GM12878 (cell line): ENCODE measurements around the gene CPA4. TPM values are rescaled to one million over a fixed set of nuclear protein-coding genes. Genes with fewer than 3 reads are reported as not detected.

Source experiments
- ATAC-seq: fragments of 200-7000 bp; cut with Tn5 transposase; 3 replicates; pipeline ENCODE4 v1.9.1; 2020; ENCODE audit warnings: mild to moderate bottlenecking, moderate library complexity
- BruUV-seq: library from RNA; stranded (reverse); fragments of 400-500 nt; replicated peaks from 2 replicates; lab custom pipeline; 2021; lab: Mats Ljungman, UMichigan
- CTCF ChIA-PET: fragments of 300-600 bp; sonication (Branson Sonifier 250); formaldehyde crosslinking; extraction: SDS; loops from one replicate; lab custom pipeline; 2021; ENCODE audit warnings: inconsistent platforms; lab: Yijun Ruan, JAX
- POLR2A ChIA-PET: fragments of 350-600 bp; formaldehyde crosslinking; extraction: SDS; loops from one replicate; lab custom pipeline; 2021; ENCODE audit warnings: inconsistent platforms; lab: Charles Lee
- RAD21 ChIA-PET: fragments of 300-600 bp; sonication (Branson Sonifier 250); formaldehyde crosslinking; loops from one replicate; lab custom pipeline; 2023; ENCODE audit warnings: antibody characterized with exemption; ENCODE audit not compliant: unreplicated experiment; lab: Charles Lee
- SMC1A ChIA-PET: fragments of 300-600 bp; sonication (Branson Sonifier 250); formaldehyde crosslinking; loops from one replicate; lab custom pipeline; 2023; ENCODE audit not compliant: unreplicated experiment, uncharacterized antibody; lab: Charles Lee
- DNase-seq: peaks from one replicate; pipeline ENCODE4 v3.0.0-alpha.2; 2011; ENCODE audit warnings: low read depth, low spot score
- FAIRE-seq: peaks from 3 replicates; lab custom pipeline; 2011; peaks lifted over from hg19 to GRCh38; lab: Jason Lieb, UNC
- H2AFZ ChIP-seq: 2 replicates; pipeline ENCODE4 v1.6.0; 2011; ENCODE audit warnings: low read depth, low read length, control low read depth; ENCODE audit not compliant: control insufficient read depth
- H3K27ac ChIP-seq: 2 replicates; pipeline ENCODE4 v1.5.1; 2011; ENCODE audit warnings: control low read depth; ENCODE audit not compliant: control insufficient read depth, insufficient read depth
- H3K27me3 ChIP-seq, 2 experiments: replicated peaks in 1 of 2; 2 replicates each; pipeline versions ENCODE4 v1.6.0 to v1.6.1; 2011; ENCODE audit warnings: low read length in 1 of 2; ENCODE audit not compliant: control insufficient read depth in 2 of 2, insufficient read depth in 2 of 2
- H3K36me3 ChIP-seq, 2 experiments: 2 replicates each; pipeline ENCODE4 v1.5.1; 2011; ENCODE audit warnings: low read length in 1 of 2; ENCODE audit not compliant: control insufficient read depth in 2 of 2, insufficient read depth in 2 of 2
- H3K4me1 ChIP-seq: 2 replicates; pipeline ENCODE4 v1.6.1; 2011; ENCODE audit warnings: mild to moderate bottlenecking, low read length, moderate library complexity, mixed read lengths; ENCODE audit not compliant: control insufficient read depth, insufficient read depth
- H3K4me2 ChIP-seq: 2 replicates; pipeline ENCODE4 v1.6.0; 2011; ENCODE audit warnings: control low read depth; ENCODE audit not compliant: control insufficient read depth, insufficient read depth
- H3K4me3 ChIP-seq: fragments of 200-600 bp; sonication (generic); 2 replicates; pipeline ENCODE4 v1.5.1; 2016
- H3K79me2 ChIP-seq: 2 replicates; pipeline ENCODE4 v1.6.0; 2011; ENCODE audit warnings: low read length; ENCODE audit not compliant: control insufficient read depth, insufficient read depth
- H3K9ac ChIP-seq: 2 replicates; pipeline ENCODE4 v1.8.0; 2011; ENCODE audit warnings: low read length, control low read depth, mixed read lengths; ENCODE audit not compliant: control insufficient read depth, insufficient read depth
- H3K9me3 ChIP-seq: replicated peaks from 3 replicates; pipeline ENCODE4 v1.5.1; 2011; ENCODE audit warnings: mild to moderate bottlenecking, low read length; ENCODE audit not compliant: control insufficient read depth, insufficient read depth
- H4K20me1 ChIP-seq: 2 replicates; pipeline ENCODE4 v1.6.0; 2011; ENCODE audit not compliant: control insufficient read depth, insufficient read depth
- BRCA1 ChIP-seq: IDR thresholded peaks from 2 replicates; pipeline ENCODE4 v1.6.1; 2011; ENCODE audit warnings: low read depth, low read length, improper control_type of control experiment
- ESRRA ChIP-seq: IDR thresholded peaks from 2 replicates; pipeline ENCODE4 v1.6.1; 2012; ENCODE audit warnings: mild to moderate bottlenecking, low read length, improper control_type of control experiment
- NFIC ChIP-seq: IDR thresholded peaks from 2 replicates; pipeline ENCODE4 v1.6.1; 2012; ENCODE audit warnings: low read depth, mild to moderate bottlenecking, inconsistent platforms, low read length, moderate library complexity
- NR2C2 ChIP-seq: IDR thresholded peaks from 2 replicates; pipeline ENCODE4 v1.6.1; 2011; ENCODE audit warnings: borderline replicate concordance, low read depth; ENCODE audit not compliant: control insufficient read depth, insufficient read length
- SIN3A ChIP-seq: IDR thresholded peaks from 2 replicates; pipeline ENCODE4 v1.6.1; 2012; ENCODE audit warnings: low read depth, low read length, improper control_type of control experiment
- SIX5 ChIP-seq: IDR thresholded peaks from 2 replicates; pipeline ENCODE4 v1.6.1; 2011; ENCODE audit warnings: mild to moderate bottlenecking, low read depth, low read length, moderate library complexity; ENCODE audit not compliant: severe bottlenecking
- SPI1 ChIP-seq: IDR thresholded peaks from 2 replicates; pipeline ENCODE4 v1.6.1; 2011; ENCODE audit warnings: low read depth, mild to moderate bottlenecking, low read length, moderate library complexity, borderline replicate concordance; ENCODE audit not compliant: insufficient read depth
- TCF3 ChIP-seq: IDR thresholded peaks from 2 replicates; pipeline ENCODE4 v1.6.1; 2012; ENCODE audit warnings: low read depth, mild to moderate bottlenecking, low read length, borderline replicate concordance; ENCODE audit not compliant: insufficient read depth
- YY1 ChIP-seq: IDR thresholded peaks from 2 replicates; pipeline ENCODE4 v1.6.1; 2011; ENCODE audit warnings: low read depth, mild to moderate bottlenecking, low read length
- ZNF207 ChIP-seq: fragments of 450-650 bp; IDR thresholded peaks from 2 replicates; pipeline ENCODE4 v1.6.1; 2014; ENCODE audit warnings: antibody characterized with exemption, mild to moderate bottlenecking, borderline replicate concordance
- ZNF592 ChIP-seq: fragments of 450-650 bp; IDR thresholded peaks from 2 replicates; pipeline ENCODE4 v1.6.1; 2017; ENCODE audit warnings: mild to moderate bottlenecking, moderate library complexity
- WGBS: methylation state at CpG from one replicate; pipeline ENCODE4 v1.1.6; 2016; ENCODE audit warnings: low lambda C conversion rate; ENCODE audit not compliant: insufficient replicate concordance, insufficient coverage; ENCODE audit errors: missing lambda C conversion rate; 5-methylcytosine and 5-hydroxymethylcytosine counted together
- in situ Hi-C: fragments of 300-500 bp; cut with MboI; formaldehyde crosslinking; loops from 9 replicates; pipeline ENCODE4 v1.14.3; 2018; ENCODE audit warnings: mixed read lengths
- intact Hi-C: fragments of 100-400 bp; cut with micrococcal nuclease; formaldehyde crosslinking; loops from one replicate; pipeline ENCODE4 v1.14.2; 2022; ENCODE audit not compliant: unreplicated experiment
- polyA plus RNA-seq, 11 experiments: library from polyadenylated mRNA; depleted of rRNA in 4 of 11; unstranded in 6 of 11; stranded (reverse) in 5 of 11; fragments of >200 nt; fragmentation: Nextera tagmentation in 4 of 11; fragmentation: Illumina TruSeq in 1 of 11; extraction: Ambion mirVana in 4 of 11; extraction: Trizol in 1 of 11; gene quantifications; 1 replicate in 1 of 11; 2 replicates in 10 of 11; pipeline versions ENCODE4 v1.2.1 to v1.2.3, GENCODE V29; 2011 to 2016; ENCODE audit warnings: inconsistent platforms in 2 of 11, missing spikeins in 2 of 11, low read depth in 1 of 11
- total RNA-seq, 4 experiments: library from RNA; depleted of rRNA in 3 of 4; stranded (reverse); fragments of >200 nt in 3 of 4; fragmentation: Illumina TruSeq in 1 of 4; extraction: Trizol in 1 of 4; gene quantifications; 2 replicates each; pipeline versions ENCODE4 v1.2.1 to v1.2.3, GENCODE V29; 2013 to 2021

CPA4 gene
- total and polyA plus RNA-seq, 10 of the 15 experiments (the other 5 are each of a cell fraction or from before 2014, with no cell fraction given), result 0.05 to 0.35 (median 0.18) TPM; not detected in 1

- H3K4me1 ChIP-seq, result no peaks in the 10 kb centered on the region
- H3K9ac ChIP-seq, result no peak overlapping the region
- no peak overlapping the region for H3K4me3 ChIP-seq
- ChIA-PET CTCF (interaction anchor here (0.9 to 1.6 kb wide), 2 partner anchors 50 to 465 kb away, joined by 3 to 4 read pairs; no protein-coding TSS in a partner anchor), RAD21 (interaction anchor here (1.5 kb wide), 2 partner anchors 9 to 16 kb away, joined by 3 to 5 read pairs; no protein-coding TSS in a partner anchor), SMC1A (interaction anchor here (1.0 to 1.7 kb wide), 7 partner anchors 12 to 108 kb away, joined by 3 to 4 read pairs (median 4); no protein-coding TSS in a partner anchor), POLR2A (no interaction called here)
- H2AFZ ChIP-seq, result peak overlapping the region; percentile 10; the same call in 1 of the 2 replicates
- DNase-seq (no peak), FAIRE-seq (no peak), ATAC-seq (peak; percentile 78)
- peak overlapping the region; percentile 35 for H3K4me2 ChIP-seq
- intact Hi-C loops, result no loop called here
- no peak overlapping the region for H3K27ac ChIP-seq
- no peaks in the 10 kb centered on the region for H3K36me3 ChIP-seq
- no peaks in the 10 kb centered on the region for H4K20me1 ChIP-seq
- no TSS peak for BruUV-seq
- H3K79me2 ChIP-seq, result no peaks in the 10 kb centered on the region
- in situ Hi-C loops, result no loop called here
- no peaks in the 10 kb centered on the region; the same call in 2 of the 3 replicates for H3K9me3 ChIP-seq
- TF ChIP-seq YY1, result 0 out of 2 replicates have a peak, but pooled peaks have one; percentile 43
- peak; percentile 33; the same call in 1 of the 2 replicates for TF ChIP-seq NFIC
- no peak for TF ChIP-seq ESRRA
- TF ChIP-seq SIN3A, result no peak
- TF ChIP-seq SIX5, result no peak
- TF ChIP-seq BRCA1, result no peak
- TF ChIP-seq SPI1, result peak; percentile 26; the same call in 1 of the 2 replicates
- no peak for TF ChIP-seq TCF3
- TF ChIP-seq NR2C2, result no peak
- TF ChIP-seq ZNF592, result no peak
- no peak for TF ChIP-seq ZNF207
- WGBS, result 45% methylated on average over 8 of the region's 8 CpGs
- H3K27me3 ChIP-seq, result no peaks in the 10 kb centered on the region
Observed at GRCh38 chr7:130293521-130293920, 560 bp downstream of the CPA4 start.
